Caco-2 (cell line): Measurements from ENCODE around the gene MUC13. TPM values are rescaled to one million over a fixed set of nuclear protein-coding genes. Genes with fewer than 3 reads are reported as not detected.

ENCODE experiments used
- BruUV-seq: library from RNA; stranded (reverse); fragments of 400-500 nt; replicated peaks from 2 replicates; lab custom pipeline; 2021; lab: Mats Ljungman, UMichigan
- CTCF ChIA-PET: fragments of 300-600 bp; sonication (Branson Sonifier 250); formaldehyde crosslinking; loops from one replicate; lab custom pipeline; 2022; ENCODE audit warnings: antibody characterized with exemption; lab: Charles Lee
- POLR2A ChIA-PET: fragments of 300-600 bp; sonication (Branson Sonifier 250); formaldehyde crosslinking; loops from one replicate; lab custom pipeline; 2022; ENCODE audit warnings: antibody characterized with exemption; lab: Charles Lee
- DNase-seq, 2 experiments: peaks; one replicate each; pipeline versions ENCODE4 v3.0.0 to v3.0.0-alpha.2; 2020 to 2022
- H3K27me3 ChIP-seq: replicated peaks from 2 replicates; pipeline ENCODE4 v1.6.0; 2011; ENCODE audit warnings: low read length; ENCODE audit not compliant: control insufficient read depth, insufficient read depth
- H3K36me3 ChIP-seq: 2 replicates; pipeline ENCODE4 v1.5.1; 2011; ENCODE audit warnings: low read length; ENCODE audit not compliant: control insufficient read depth, insufficient read depth
- H3K4me1 ChIP-seq: fragments of 250-450 bp; sonication (Bioruptor Pico); 2 replicates; pipeline ENCODE4 v1.5.1; 2020; ENCODE audit warnings: mild to moderate bottlenecking
- H3K4me3 ChIP-seq: 2 replicates; pipeline ENCODE4 v1.5.1; 2011; ENCODE audit warnings: low read depth, mild to moderate bottlenecking, control low read depth, low read length
- H3K9me3 ChIP-seq: fragments of 250-450 bp; sonication (Bioruptor Pico); 2 replicates; pipeline ENCODE4 v1.5.1; 2020; ENCODE audit warnings: mild to moderate bottlenecking, moderate library complexity
- H3K27ac Mint-ChIP-seq: one replicate; pipeline ENCODE4 v1.8.0; 2022; ENCODE audit warnings: mixed read lengths; ENCODE audit not compliant: unreplicated experiment
- H3K27me3 Mint-ChIP-seq: one replicate; pipeline ENCODE4 v1.8.0; 2022; ENCODE audit warnings: mixed read lengths; ENCODE audit not compliant: insufficient read depth, unreplicated experiment
- H3K36me3 Mint-ChIP-seq: one replicate; pipeline ENCODE4 v1.8.0; 2022; ENCODE audit warnings: mild to moderate bottlenecking, mixed read lengths; ENCODE audit not compliant: insufficient read depth, unreplicated experiment
- H3K4me1 Mint-ChIP-seq: one replicate; pipeline ENCODE4 v1.8.0; 2022; ENCODE audit warnings: low read depth, mixed read lengths; ENCODE audit not compliant: unreplicated experiment
- H3K4me3 Mint-ChIP-seq: one replicate; pipeline ENCODE4 v1.8.0; 2022; ENCODE audit warnings: mild to moderate bottlenecking, moderate library complexity, mixed read lengths; ENCODE audit not compliant: unreplicated experiment
- H3K9me3 Mint-ChIP-seq: one replicate; pipeline ENCODE4 v1.8.0; 2022; ENCODE audit warnings: mixed read lengths; ENCODE audit not compliant: unreplicated experiment
- CTCF ChIP-seq, 2 experiments: fragments of 200-600 bp in 1 of 2; IDR thresholded peaks; 1 replicate in 1 of 2; 2 replicates in 1 of 2; pipeline versions ENCODE4 v1.5.1 to v1.8.0; 2011 to 2022; ENCODE audit warnings: antibody characterized with exemption in 1 of 2, control low read depth in 1 of 2, inconsistent platforms in 1 of 2, low read depth in 1 of 2, low read length in 1 of 2, mild to moderate bottlenecking in 1 of 2, moderate library complexity in 1 of 2; ENCODE audit not compliant: insufficient read depth in 1 of 2, severe bottlenecking in 1 of 2, unreplicated experiment in 1 of 2
- intact Hi-C: fragments of 100-400 bp; cut with micrococcal nuclease; formaldehyde crosslinking; loops from one replicate; pipeline ENCODE4 v1.10.0; 2022; ENCODE audit not compliant: unreplicated experiment
- total RNA-seq: library from RNA; stranded (reverse); gene quantifications from 2 replicates; pipeline ENCODE4 v1.2.3, GENCODE V29; 2022

Gene MUC13
- total RNA-seq, 1 experiment from 2014 or later = 3.5 TPM

- ChIA-PET CTCF (no interaction called here), POLR2A (no interaction called here)
- intact Hi-C loops = loop anchor here (10.0 kb wide), 1 partner anchor 664 kb away; no protein-coding TSS in a partner anchor
- no peaks in the 10 kb centered on the region for H3K9me3 Mint-ChIP-seq
- Histone ChIP-seq H3K4me3 (no peak overlapping the region), H3K27me3 (no peaks in the 10 kb centered on the region), H3K4me1 (no peaks in the 10 kb centered on the region), H3K36me3 (no peaks in the 10 kb centered on the region), H3K9me3 (no peaks in the 10 kb centered on the region)
- H3K27ac Mint-ChIP-seq = no peak overlapping the region
- BruUV-seq = no TSS peak
- H3K27me3 Mint-ChIP-seq = no peaks in the 10 kb centered on the region
- no peaks in the 10 kb centered on the region for H3K36me3 Mint-ChIP-seq
- TF ChIP-seq CTCF (IDR thresholded peaks at IDR 0.05; ENCODE audit: insufficient read depth in 1 of 2, low read depth in 1 of 2, low read length in 1 of 2, severe bottlenecking in 1 of 2, unreplicated experiment in 1 of 2) = no peak
- H3K4me3 Mint-ChIP-seq = no peak overlapping the region
- DNase-seq = no peak
- H3K4me1 Mint-ChIP-seq = peaks cover 7% of the 10 kb centered on the region
Measured at GRCh38 chr3:124920718-124921117, 13.8 kb downstream of the MUC13 start.

GRCh38 chr3:124919756-124920155 is 14.8 kb downstream of the MUC13 start:
- peak in 1 of 2 experiments; percentile 32 for DNase-seq
- BruUV-seq = no TSS peak

GRCh38 chr3:124918524-124918923 is 16.0 kb downstream of the MUC13 start:
- H3K9me3 ChIP-seq = no peaks in the 10 kb centered on the region
- TF ChIP-seq CTCF (IDR thresholded peaks at IDR 0.05; ENCODE audit: insufficient read depth in 1 of 2, low read depth in 1 of 2, low read length in 1 of 2, severe bottlenecking in 1 of 2, unreplicated experiment in 1 of 2) = no peak
- H3K4me1 ChIP-seq = no peaks in the 10 kb centered on the region
- no peak overlapping the region for H3K4me3 Mint-ChIP-seq
- ChIA-PET POLR2A (no interaction called here), CTCF (no interaction called here)
- intact Hi-C loops = no loop called here
- peaks cover 7% of the 10 kb centered on the region for H3K4me1 Mint-ChIP-seq
- no peaks in the 10 kb centered on the region for H3K27me3 Mint-ChIP-seq
- no peak overlapping the region for H3K27ac Mint-ChIP-seq
- no peak overlapping the region for H3K4me3 ChIP-seq
- H3K36me3 Mint-ChIP-seq = no peaks in the 10 kb centered on the region
- no peaks in the 10 kb centered on the region for H3K36me3 ChIP-seq
- no TSS peak for BruUV-seq
- DNase-seq = no peak
- H3K9me3 Mint-ChIP-seq = no peaks in the 10 kb centered on the region
- no peaks in the 10 kb centered on the region for H3K27me3 ChIP-seq

More at GRCh38 chr3:124919756-124920155, 14.8 kb downstream of the MUC13 start:
- Mint-ChIP-seq H3K27me3 (no peaks in the 10 kb centered on the region), H3K36me3 (no peaks in the 10 kb centered on the region), H3K9me3 (no peaks in the 10 kb centered on the region), H3K4me1 (peaks cover 7% of the 10 kb centered on the region), H3K27ac (no peak overlapping the region), H3K4me3 (no peak overlapping the region)
- no peaks in the 10 kb centered on the region for H3K4me1 ChIP-seq
- POLR2A ChIA-PET = no interaction called here
- TF ChIP-seq CTCF (IDR thresholded peaks at IDR 0.05; ENCODE audit: insufficient read depth in 1 of 2, low read depth in 1 of 2, low read length in 1 of 2, severe bottlenecking in 1 of 2, unreplicated experiment in 1 of 2) = no peak
- intact Hi-C loops = loop anchor here (10.0 kb wide), 1 partner anchor 665 kb away; no protein-coding TSS in a partner anchor
- H3K27me3 ChIP-seq = no peaks in the 10 kb centered on the region
- no peak overlapping the region for H3K4me3 ChIP-seq
- no peaks in the 10 kb centered on the region for H3K36me3 ChIP-seq
- CTCF ChIA-PET = no interaction called here
- H3K9me3 ChIP-seq = no peaks in the 10 kb centered on the region
